HG02981 (cell line): ENCODE data around the gene CACUL1.
"Not testable (repeated sequence)": the region's sequence is repeated elsewhere in the genome, so short reads cannot be mapped to it uniquely, and the experiment has no call there.

Source experiments
- ATAC-seq: cut with Tn5 transposase; IDR thresholded peaks from one replicate; pipeline ENCODE4 v1.9.1; 2021; ENCODE audit warnings: mild to moderate bottlenecking, moderate library complexity; ENCODE audit not compliant: unreplicated experiment

The CACUL1 gene

GRCh38 chr10:118769898-118770600 is 15.3 kb upstream of the CACUL1 start:
- ATAC-seq, result no peak

- ATAC-seq, result no peak
Measured at GRCh38 chr10:118768041-118768919, 13.5 kb upstream of the CACUL1 start.

GRCh38 chr10:118767297-118768040 is 12.7 kb upstream of the CACUL1 start:
- no peak for ATAC-seq

GRCh38 chr10:118764195-118764594 is 9.4 kb upstream of the CACUL1 start:
- ATAC-seq, result no peak

- no peak for ATAC-seq
Measured at GRCh38 chr10:118763202-118763988, 8.6 kb upstream of the CACUL1 start.

- ATAC-seq, result no peak
Measured at GRCh38 chr10:118760265-118760664, 5.5 kb upstream of the CACUL1 start.

GRCh38 chr10:118758449-118758848 is 3.7 kb upstream of the CACUL1 start:
- no peak for ATAC-seq

GRCh38 chr10:118754229-118754555 is 578 bp downstream of the CACUL1 start:
- ATAC-seq, result peak; percentile 22

- peak; percentile 7 for ATAC-seq
Measured at GRCh38 chr10:118753331-118754228, 1.2 kb downstream of the CACUL1 start.

- no peak for ATAC-seq
Measured at GRCh38 chr10:118752409-118752808, 2.4 kb downstream of the CACUL1 start.

GRCh38 chr10:118751265-118751664 is 3.5 kb downstream of the CACUL1 start:
- no peak for ATAC-seq

- no peak for ATAC-seq
Measured at GRCh38 chr10:118748041-118748440, 6.7 kb downstream of the CACUL1 start.

- no peak for ATAC-seq
Measured at GRCh38 chr10:118746246-118746645, 8.5 kb downstream of the CACUL1 start.

GRCh38 chr10:118745056-118745455 is 9.7 kb downstream of the CACUL1 start:
- ATAC-seq, result no peak

- ATAC-seq, result not testable (repeated sequence)
Measured at GRCh38 chr10:118744346-118744918, 10.3 kb downstream of the CACUL1 start.

- no peak for ATAC-seq
Measured at GRCh38 chr10:118742782-118743181, 12.0 kb downstream of the CACUL1 start.

GRCh38 chr10:118742032-118742431 is 12.7 kb downstream of the CACUL1 start:
- ATAC-seq, result no peak

GRCh38 chr10:118738406-118738805 is 16.4 kb downstream of the CACUL1 start:
- ATAC-seq, result no peak

- ATAC-seq, result no peak
Measured at GRCh38 chr10:118737603-118738302, 17.0 kb downstream of the CACUL1 start.
